Transverse colon (tissue), 4 donors: ENCODE results near the gene ANGPTL8. TPM values are rescaled to one million over a fixed set of nuclear protein-coding genes. Genes with fewer than 3 reads are reported as not detected.

Experiments used
- DNase-seq: peaks from one replicate; pipeline ENCODE4 v3.0.0-alpha.2; 2019
- H3K27ac ChIP-seq, 4 donors: fragments of 200-600 bp; sonication (generic); 2 replicates each; pipeline ENCODE4 v1.5.1; 2016 to 2018; ENCODE audit warnings: inconsistent platforms in 4 of 4
- H3K27me3 ChIP-seq: fragments of 200-600 bp; sonication (generic); 2 replicates; pipeline ENCODE4 v1.5.1; 2017; ENCODE audit warnings: inconsistent platforms
- H3K36me3 ChIP-seq, 4 donors: fragments of 200-600 bp; sonication (generic); 2 replicates each; pipeline ENCODE4 v1.5.1; 2017 to 2019; ENCODE audit warnings: inconsistent platforms in 4 of 4
- H3K4me1 ChIP-seq, 4 donors: fragments of 200-600 bp; sonication (generic); 2 replicates each; pipeline ENCODE4 v1.5.1; 2017 to 2020; ENCODE audit warnings: inconsistent platforms in 4 of 4
- H3K4me3 ChIP-seq, 4 donors: fragments of 200-600 bp; sonication (generic); 1 replicate in 1 of 4; 2 replicates in 3 of 4; pipeline versions ENCODE4 v1.5.1 to v1.6.1; 2017 to 2019; ENCODE audit warnings: inconsistent platforms in 4 of 4
- H3K9me3 ChIP-seq, 2 donors: fragments of 200-600 bp; sonication (generic); 2 replicates each; pipeline ENCODE4 v1.5.1; 2017 to 2019; ENCODE audit warnings: inconsistent platforms in 2 of 2
- CTCF ChIP-seq, 5 experiments: fragments of 200-600 bp in 3 of 5; fragments of 450-650 bp in 2 of 5; sonication (generic) in 3 of 5; IDR thresholded peaks; 1 replicate in 2 of 5; 2 replicates in 3 of 5; pipeline ENCODE4 v1.5.1; 2016 to 2017; ENCODE audit warnings: antibody characterized with exemption in 5 of 5, inconsistent platforms in 3 of 5, mild to moderate bottlenecking in 2 of 5, moderate library complexity in 1 of 5
- EP300 ChIP-seq: sonication (generic); formaldehyde crosslinking; IDR thresholded peaks from one replicate; pipeline ENCODE4 v1.6.1; 2017; ENCODE audit warnings: antibody characterized with exemption, low read depth
- POLR2A ChIP-seq: fragments of 450-650 bp; IDR thresholded peaks from one replicate; pipeline ENCODE4 v1.6.1; 2016; ENCODE audit warnings: antibody characterized with exemption, mild to moderate bottlenecking, moderate library complexity
- POLR2AphosphoS5 ChIP-seq, 3 donors: sonication (generic); formaldehyde crosslinking; IDR thresholded peaks; one replicate each; pipeline ENCODE4 v1.6.1; 2016; ENCODE audit warnings: antibody characterized with exemption in 3 of 3
- WGBS, 2 donors: methylation state at CpG; one replicate each; pipeline ENCODE4 v1.1.5; 2018; ENCODE audit warnings: low coverage in 1 of 2; 5-methylcytosine and 5-hydroxymethylcytosine counted together
- in situ Hi-C, 4 donors: fragments of 200-750 bp; cut with MboI; loops; one replicate each; pipeline versions ENCODE4 v1.15.0 to v1.15.1; 2017; ENCODE audit warnings: low sequenced_read_pairs in 3 of 4, low pct_ligation_motif_present in 1 of 4, low pct_unique_long_range_greater_than_20kb in 1 of 4
- intact Hi-C: fragments of 100-400 bp; cut with DNase I; formaldehyde crosslinking; loops from one replicate; pipeline ENCODE4 v1.15.1; 2023; ENCODE audit warnings: low total_unique reads
- total RNA-seq, 4 donors: library from RNA; depleted of rRNA; stranded (reverse); fragments of >200 nt; gene quantifications; one replicate each; pipeline ENCODE4 v1.1.0, GENCODE V29; 2016

The ANGPTL8 gene
- total RNA-seq, 4 donors from 2014 or later = not detected

GRCh38 chr19:11238781-11239376 lies 540 bp upstream of the ANGPTL8 start:
- DNase-seq = no peak
- Histone ChIP-seq H3K36me3 (peaks cover 0 to 3% (median 0%) of the 10 kb centered on the region in 4 donors), H3K9me3 (no peaks in the 10 kb centered on the region), H3K4me3 (no peak overlapping the region), H3K27ac (no peak overlapping the region), H3K4me1 (peaks cover 0 to 5% (median 5%) of the 10 kb centered on the region in 4 donors), H3K27me3 (no peaks in the 10 kb centered on the region)
- 88 to 100% methylated on average over 3 to 6 of the region's 6 CpGs for WGBS, 2 donors
- no peak for TF ChIP-seq EP300
- TF ChIP-seq POLR2A = no peak
- no peak for TF ChIP-seq POLR2AphosphoS5 (IDR thresholded peaks at IDR 0.05)
- no peak for TF ChIP-seq CTCF (IDR thresholded peaks at IDR 0.05)
- intact Hi-C loops = no loop called here
- in situ Hi-C loops = no loop called here

- H3K36me3 ChIP-seq = peaks cover 0 to 3% (median 0%) of the 10 kb centered on the region in 4 donors
- H3K27me3 ChIP-seq = no peaks in the 10 kb centered on the region
- intact Hi-C loops = loop anchor here (5.0 kb wide), 1 partner anchor 423 kb away; no protein-coding TSS in a partner anchor
- TF ChIP-seq POLR2A = no peak
- no peak for TF ChIP-seq POLR2AphosphoS5 (IDR thresholded peaks at IDR 0.05)
- no peak for TF ChIP-seq EP300
- no peak for TF ChIP-seq CTCF (IDR thresholded peaks at IDR 0.05)
- peaks cover 0 to 7% (median 6%) of the 10 kb centered on the region in 4 donors for H3K4me1 ChIP-seq
- no peak for DNase-seq
- no peaks in the 10 kb centered on the region for H3K9me3 ChIP-seq
- in situ Hi-C loops = no loop called here
- H3K27ac ChIP-seq = no peak overlapping the region
- WGBS, 2 donors = 97% methylated on average over 6 of the region's 8 CpGs; no CpG with 5 or more reads in 1 of the 2 donors
- H3K4me3 ChIP-seq = no peak overlapping the region
Measured at GRCh38 chr19:11240008-11240444, 607 bp downstream of the ANGPTL8 start.

- Histone ChIP-seq H3K36me3 (no peaks in the 10 kb centered on the region), H3K27ac (no peak overlapping the region), H3K4me1 (peaks cover 0 to 7% (median 6%) of the 10 kb centered on the region in 4 donors), H3K9me3 (no peaks in the 10 kb centered on the region), H3K27me3 (no peaks in the 10 kb centered on the region), H3K4me3 (no peak overlapping the region)
- WGBS, 2 donors = 87 to 92% methylated on average over 3 to 11 of the region's 11 CpGs
- in situ Hi-C loops = no loop called here
- no peak for DNase-seq
- intact Hi-C loops = loop anchor here (5.0 kb wide), 1 partner anchor 425 kb away; no protein-coding TSS in a partner anchor
- TF ChIP-seq CTCF (IDR thresholded peaks at IDR 0.05) (no peak), POLR2AphosphoS5 (IDR thresholded peaks at IDR 0.05) (no peak), EP300 (no peak), POLR2A (no peak)
Measured at GRCh38 chr19:11242025-11242424, 2.6 kb downstream of the ANGPTL8 start.

GRCh38 chr19:11242864-11243797 lies 3.7 kb downstream of the ANGPTL8 start:
- H3K9me3 ChIP-seq = no peaks in the 10 kb centered on the region
- no peaks in the 10 kb centered on the region for H3K36me3 ChIP-seq
- DNase-seq = peak; percentile 92
- WGBS, 2 donors = 44 to 97% methylated on average over 5 to 45 of the region's 48 CpGs
- H3K4me3 ChIP-seq = no peak overlapping the region
- intact Hi-C loops = loop anchor here (5.0 kb wide), 1 partner anchor 426 kb away; no protein-coding TSS in a partner anchor
- peak overlapping the region in 2 of 4 donors; percentile 26 to 28 for H3K27ac ChIP-seq
- TF ChIP-seq POLR2A (no peak), EP300 (no peak), POLR2AphosphoS5 (IDR thresholded peaks at IDR 0.05) (no peak), CTCF (IDR thresholded peaks at IDR 0.05) (peak; percentile 67 to 87 (median 73))
- in situ Hi-C loops = no loop called here
- H3K4me1 ChIP-seq = peaks cover 0 to 7% (median 6%) of the 10 kb centered on the region in 4 donors
- H3K27me3 ChIP-seq = no peaks in the 10 kb centered on the region
